ENCODE data around the gene KLF11.

Gene KLF11

GRCh38 chr2:10006236-10007161, 36.9 kb upstream of the KLF11 start:
- TF ChIP-seq CTCF (conservative IDR thresholded peaks at IDR 0.05; ENCODE audit: low read length) (no peak), EZH2phosphoT487 (IDR thresholded peaks at IDR 0.05; ENCODE audit: borderline replicate concordance) (no peak)
- H3K27me3 ChIP-seq (ENCODE audit: insufficient read depth, low read length, poor library complexity, severe bottlenecking): no peaks in the 10 kb centered on the region
- no peaks in the 10 kb centered on the region for H3K9me2 ChIP-seq (replicated peaks; ENCODE audit: low read depth, low read length)
- no peaks in the 10 kb centered on the region for H3K9me3 ChIP-seq (ENCODE audit: insufficient read depth, low read depth, low read length)
- no peak overlapping the region for H3K4me3 ChIP-seq (ENCODE audit: low read length, poor library complexity, severe bottlenecking)
- no peaks in the 10 kb centered on the region for H3K36me3 ChIP-seq (ENCODE audit: insufficient read depth, low read length)
- H3K79me2 ChIP-seq (ENCODE audit: insufficient read depth, low read length): no peaks in the 10 kb centered on the region
- H3K4me1 ChIP-seq (ENCODE audit: insufficient read depth, low read length, poor library complexity, severe bottlenecking): no peaks in the 10 kb centered on the region
- H3K4me2 ChIP-seq (ENCODE audit: low read depth, low read length, poor library complexity, severe bottlenecking): no peak overlapping the region
- H4K20me1 ChIP-seq (ENCODE audit: insufficient read depth, low read length, poor library complexity, severe bottlenecking): no peaks in the 10 kb centered on the region
- H3K9ac ChIP-seq (ENCODE audit: low read depth, low read length, poor library complexity, severe bottlenecking): no peak overlapping the region
- no peak overlapping the region for H2AFZ ChIP-seq (ENCODE audit: low read length)
- no peaks in the 10 kb centered on the region for H3F3A ChIP-seq (ENCODE audit: low read depth)

- H3F3A ChIP-seq (ENCODE audit: low read depth): no peaks in the 10 kb centered on the region
- H3K4me2 ChIP-seq (ENCODE audit: low read depth, low read length, poor library complexity, severe bottlenecking): no peak overlapping the region
- H4K20me1 ChIP-seq (ENCODE audit: insufficient read depth, low read length, poor library complexity, severe bottlenecking): no peaks in the 10 kb centered on the region
- H3K9ac ChIP-seq (ENCODE audit: low read depth, low read length, poor library complexity, severe bottlenecking): no peak overlapping the region
- H3K9me3 ChIP-seq (ENCODE audit: insufficient read depth, low read depth, low read length): no peaks in the 10 kb centered on the region
- no peaks in the 10 kb centered on the region for H3K4me1 ChIP-seq (ENCODE audit: insufficient read depth, low read length, poor library complexity, severe bottlenecking)
- H3K36me3 ChIP-seq (ENCODE audit: insufficient read depth, low read length): no peaks in the 10 kb centered on the region
- no peak overlapping the region for H2AFZ ChIP-seq (ENCODE audit: low read length)
- no peaks in the 10 kb centered on the region for H3K79me2 ChIP-seq (ENCODE audit: insufficient read depth, low read length)
- H3K9me2 ChIP-seq (replicated peaks; ENCODE audit: low read depth, low read length): no peaks in the 10 kb centered on the region
- TF ChIP-seq CTCF (conservative IDR thresholded peaks at IDR 0.05; ENCODE audit: low read length) (no peak), EZH2phosphoT487 (IDR thresholded peaks at IDR 0.05; ENCODE audit: borderline replicate concordance) (no peak)
- no peaks in the 10 kb centered on the region for H3K27me3 ChIP-seq (ENCODE audit: insufficient read depth, low read length, poor library complexity, severe bottlenecking)
- no peak overlapping the region for H3K4me3 ChIP-seq (ENCODE audit: low read length, poor library complexity, severe bottlenecking)
These were observed 35.9 kb upstream of the KLF11 start for GRCh38 chr2:10007435-10007834.

DNA sequence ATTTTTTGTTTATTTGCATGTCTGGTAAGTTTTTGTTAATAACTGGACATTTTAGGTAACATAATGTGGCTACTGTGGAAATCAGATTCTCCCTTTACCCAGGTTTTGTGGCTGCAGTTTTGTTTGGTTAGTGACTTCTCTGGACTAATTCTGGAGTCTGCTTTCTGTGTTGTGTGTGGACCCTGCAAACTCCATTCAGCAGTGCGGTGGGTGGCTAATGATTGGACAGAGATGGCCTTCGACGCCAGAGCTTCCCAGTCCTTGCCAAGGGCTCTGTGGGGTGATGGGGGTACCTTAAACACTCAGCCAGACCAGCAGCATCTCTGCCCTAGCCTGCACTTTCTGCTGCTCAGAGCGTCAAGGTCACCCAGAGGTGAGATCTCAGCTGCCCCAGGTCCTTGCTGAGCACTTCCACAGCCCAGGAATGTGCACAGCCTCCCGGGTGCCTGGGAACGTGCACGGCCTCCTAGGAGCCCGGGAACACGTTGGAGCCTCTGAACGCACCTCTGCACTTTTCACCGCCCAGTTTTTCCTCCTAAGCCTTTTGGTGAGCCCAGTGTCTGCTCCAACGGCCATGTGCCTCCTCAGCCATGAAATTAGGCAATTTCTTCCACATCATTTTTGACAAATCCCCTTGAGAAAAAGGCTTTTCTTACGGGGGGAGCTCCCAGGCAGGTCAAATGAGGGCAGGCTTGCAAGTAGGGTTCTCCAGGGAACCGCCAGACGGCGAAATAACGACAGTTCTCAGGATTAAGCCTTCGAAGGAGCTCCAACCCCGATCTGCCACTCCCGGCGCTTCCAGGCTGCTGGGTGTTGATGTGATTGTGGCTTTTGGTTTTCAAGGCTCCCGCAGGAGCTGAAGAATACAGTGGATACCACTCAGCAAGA, 35.2 kb upstream of the KLF11 start:
- H3K9ac ChIP-seq (ENCODE audit: low read depth, low read length, poor library complexity, severe bottlenecking): no peak overlapping the region

More for the DNA sequence above, 35.2 kb upstream of the KLF11 start:
- Histone ChIP-seq H3K4me2 (ENCODE audit: low read depth, low read length, poor library complexity, severe bottlenecking) (no peak overlapping the region), H4K20me1 (ENCODE audit: insufficient read depth, low read length, poor library complexity, severe bottlenecking) (no peaks in the 10 kb centered on the region), H3F3A (ENCODE audit: low read depth) (no peaks in the 10 kb centered on the region), H3K4me1 (ENCODE audit: insufficient read depth, low read length, poor library complexity, severe bottlenecking) (no peaks in the 10 kb centered on the region), H3K9me3 (ENCODE audit: insufficient read depth, low read depth, low read length) (no peaks in the 10 kb centered on the region; the same call in 1 of the 2 replicates), H3K4me3 (ENCODE audit: low read length, poor library complexity, severe bottlenecking) (no peak overlapping the region), H3K36me3 (ENCODE audit: insufficient read depth, low read length) (no peaks in the 10 kb centered on the region), H3K27me3 (ENCODE audit: insufficient read depth, low read length, poor library complexity, severe bottlenecking) (no peaks in the 10 kb centered on the region), H3K9me2 (replicated peaks; ENCODE audit: low read depth, low read length) (no peaks in the 10 kb centered on the region), H2AFZ (ENCODE audit: low read length) (no peak overlapping the region), H3K79me2 (ENCODE audit: insufficient read depth, low read length) (no peaks in the 10 kb centered on the region)
- TF ChIP-seq EZH2phosphoT487 (IDR thresholded peaks at IDR 0.05; ENCODE audit: borderline replicate concordance): no peak
- no peak for TF ChIP-seq CTCF (conservative IDR thresholded peaks at IDR 0.05; ENCODE audit: low read length)

Data from Loucy (cell line).